Measurements from ENCODE around the gene ATG7.

Gene ATG7

DNA sequence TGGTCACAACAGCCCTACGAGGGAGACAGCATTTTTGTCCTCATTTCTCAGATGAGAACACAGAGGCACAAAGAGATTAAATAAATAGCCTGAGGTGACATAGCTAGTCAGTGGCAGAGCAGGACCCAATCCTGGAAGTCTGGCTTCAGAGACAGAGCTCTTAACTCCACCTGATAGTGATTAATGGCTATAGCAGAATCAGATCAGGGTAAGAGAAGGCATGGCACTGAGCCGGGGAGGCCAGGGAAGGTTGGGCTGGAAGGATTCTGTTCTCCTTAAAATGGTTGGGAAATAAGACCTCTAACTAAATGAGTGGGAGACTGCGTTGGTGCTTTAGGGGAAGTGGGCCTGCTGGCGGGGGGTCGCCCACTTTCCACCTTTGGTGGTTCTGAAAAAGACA, 267.0 kb downstream of the ATG7 start:
- DNase-seq (ENCODE audit: low read depth) = no peak

DNA sequence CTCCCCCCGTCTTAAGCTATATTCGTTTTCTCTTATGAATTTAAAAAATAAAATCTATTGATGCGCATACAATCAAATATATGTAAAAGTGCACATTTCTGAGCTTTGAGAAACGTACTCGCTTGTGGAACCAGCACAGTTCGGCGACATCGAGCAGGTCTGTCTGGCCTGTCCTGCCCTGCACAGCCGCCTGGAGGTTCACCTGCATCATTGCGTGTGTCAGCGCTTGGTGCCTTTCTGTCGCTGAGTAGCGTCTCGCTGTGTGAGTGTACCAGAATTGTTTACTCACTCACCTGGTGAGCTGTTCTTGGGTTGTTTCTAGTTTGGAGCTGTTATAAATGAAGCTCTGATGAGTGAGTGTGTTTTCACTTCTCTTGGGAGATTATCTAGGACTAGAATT, 267.5 kb downstream of the ATG7 start:
- DNase-seq (ENCODE audit: low read depth) = no peak
- H3K4me3 ChIP-seq (ENCODE audit: low read depth, low read length) = no peak overlapping the region

More for the DNA sequence above, 267.0 kb downstream of the ATG7 start:
- H3K4me3 ChIP-seq (ENCODE audit: low read depth, low read length) = no peak overlapping the region

DNA sequence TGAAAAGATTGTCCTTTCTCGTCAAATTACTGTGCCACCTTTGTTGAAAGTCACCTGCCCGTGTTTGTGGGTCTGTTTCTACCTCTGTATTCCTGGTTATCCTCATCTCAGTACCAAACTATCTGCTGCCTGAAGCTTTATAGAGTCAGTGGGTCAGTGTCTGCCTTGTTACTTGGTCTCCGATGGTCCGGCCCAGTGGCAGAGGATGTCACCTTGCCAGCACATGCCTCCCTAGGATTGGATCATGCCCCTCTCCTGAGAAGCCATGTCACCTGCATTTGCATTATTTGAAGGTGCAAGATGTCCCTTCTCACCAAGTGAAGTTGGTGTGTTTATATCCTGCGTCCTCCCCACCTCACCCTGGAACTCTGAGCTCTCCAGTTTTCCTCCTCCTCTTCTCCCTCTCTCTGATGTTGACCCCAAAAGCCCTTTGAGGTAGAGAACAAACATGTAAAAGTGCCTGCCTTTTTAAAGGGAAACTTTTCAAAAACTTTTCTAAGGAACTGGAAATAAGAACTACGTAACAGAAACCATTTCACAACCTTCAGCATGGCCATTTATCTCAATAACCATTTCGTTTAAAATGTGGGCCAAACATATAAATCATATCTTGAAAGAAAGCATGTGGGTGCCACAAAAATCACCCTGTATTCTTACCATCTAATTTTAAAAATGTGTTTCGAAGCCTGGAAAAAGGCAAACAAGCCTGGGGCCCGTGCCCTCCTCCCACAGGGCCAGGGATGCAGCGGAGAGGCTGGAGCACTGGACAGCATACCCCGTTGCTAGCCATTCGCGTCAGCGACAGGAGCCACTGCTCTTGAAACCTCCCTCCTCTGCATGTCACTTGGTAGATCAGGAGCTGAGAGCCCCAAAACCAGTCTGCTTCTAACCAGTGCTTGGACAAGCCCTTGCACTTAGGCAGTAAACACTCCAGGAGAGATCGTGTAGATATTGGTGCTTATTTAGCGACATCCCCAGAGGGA, 269.4 kb downstream of the ATG7 start:
- H3K4me3 ChIP-seq (ENCODE audit: low read depth, low read length) = no peak overlapping the region
- DNase-seq (ENCODE audit: low read depth) = no peak

DNA sequence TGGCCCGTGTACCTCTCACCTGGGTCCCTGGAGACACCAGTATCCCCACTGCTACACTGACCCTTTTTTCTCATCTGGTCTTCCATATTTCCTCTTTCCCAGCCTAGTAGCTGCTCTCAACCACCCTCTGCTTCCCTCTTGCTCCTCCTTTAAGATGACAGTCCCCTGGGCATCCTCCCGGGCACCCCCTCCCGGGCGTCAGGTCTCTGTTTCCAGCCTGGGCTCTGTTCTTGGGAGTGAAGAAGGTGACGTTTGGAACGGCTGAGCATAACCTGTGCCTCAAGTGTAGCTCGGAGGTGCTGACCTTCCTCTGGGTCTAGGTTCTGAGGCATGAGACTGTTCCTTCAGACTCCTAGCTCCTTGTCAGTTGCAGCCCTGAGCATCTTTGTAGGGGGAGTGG, 270.4 kb downstream of the ATG7 start:
- no peak for DNase-seq (ENCODE audit: low read depth)
- H3K4me3 ChIP-seq (ENCODE audit: low read depth, low read length) = no peak overlapping the region

DNA sequence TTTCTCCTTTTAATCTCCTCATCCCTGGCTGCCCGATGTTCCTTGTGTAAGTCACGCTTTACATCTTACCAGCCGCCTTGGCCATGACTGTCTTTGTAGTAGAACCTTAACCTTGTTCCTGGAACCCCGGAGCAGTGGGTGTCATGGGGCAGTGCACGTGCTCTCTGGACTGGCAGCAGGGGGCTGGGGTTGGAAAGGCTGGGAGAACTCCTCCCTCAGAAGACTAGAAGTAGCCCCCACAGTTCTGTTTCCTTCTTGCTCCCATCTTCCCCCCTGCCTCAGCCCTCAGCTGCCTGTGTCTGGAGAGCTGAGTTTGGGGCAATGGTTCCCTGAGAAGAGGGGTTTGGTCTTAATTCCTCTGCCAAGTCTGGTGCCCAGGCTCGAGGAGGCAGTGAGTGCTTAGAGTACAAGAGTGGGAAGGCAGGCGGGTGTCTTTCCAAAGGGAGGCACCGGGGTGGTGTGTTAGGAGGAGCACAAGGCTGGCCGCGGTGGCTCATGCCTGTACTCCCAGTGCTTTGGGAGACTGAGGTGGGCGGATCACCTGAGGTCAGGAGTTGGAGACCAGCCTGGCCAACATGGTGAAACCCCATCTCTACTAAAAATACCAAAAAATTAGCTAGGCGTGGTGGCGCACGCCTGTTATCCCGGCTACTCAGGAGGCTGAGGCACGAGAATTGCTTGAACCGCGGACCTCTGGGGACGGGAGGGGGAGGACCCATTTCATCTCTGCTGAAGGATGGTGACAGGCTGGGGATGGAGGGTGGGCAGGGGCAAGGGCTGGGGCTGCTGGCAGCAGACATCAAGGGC, 271.1 kb downstream of the ATG7 start:
- no peak for DNase-seq (ENCODE audit: low read depth)
- no peak overlapping the region for H3K4me3 ChIP-seq (ENCODE audit: low read depth, low read length)

DNA sequence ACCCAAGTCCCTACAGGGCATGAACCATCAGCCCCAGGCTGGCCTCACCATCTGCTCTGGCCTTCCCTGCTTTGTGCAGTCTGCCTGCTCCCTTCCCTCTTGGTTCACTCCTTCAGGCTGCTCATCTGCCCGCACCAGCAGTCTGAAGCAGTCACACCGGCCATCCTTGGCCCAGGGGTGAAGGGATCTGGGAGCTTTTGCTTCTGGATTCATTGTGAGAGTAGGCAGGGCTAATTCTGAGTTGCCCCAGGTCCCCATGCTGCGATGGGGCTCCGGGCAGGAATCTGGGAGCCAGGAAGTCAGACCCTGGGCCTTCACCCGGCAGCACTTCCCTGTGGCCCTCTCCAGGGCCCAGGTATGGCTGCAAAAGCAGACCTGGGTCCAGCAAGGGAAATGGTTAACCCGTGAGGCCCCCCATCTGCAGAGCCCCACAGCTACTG, 271.8 kb downstream of the ATG7 start:
- no peak overlapping the region for H3K4me3 ChIP-seq (ENCODE audit: low read depth, low read length)
- DNase-seq (ENCODE audit: low read depth) = no peak

DNA sequence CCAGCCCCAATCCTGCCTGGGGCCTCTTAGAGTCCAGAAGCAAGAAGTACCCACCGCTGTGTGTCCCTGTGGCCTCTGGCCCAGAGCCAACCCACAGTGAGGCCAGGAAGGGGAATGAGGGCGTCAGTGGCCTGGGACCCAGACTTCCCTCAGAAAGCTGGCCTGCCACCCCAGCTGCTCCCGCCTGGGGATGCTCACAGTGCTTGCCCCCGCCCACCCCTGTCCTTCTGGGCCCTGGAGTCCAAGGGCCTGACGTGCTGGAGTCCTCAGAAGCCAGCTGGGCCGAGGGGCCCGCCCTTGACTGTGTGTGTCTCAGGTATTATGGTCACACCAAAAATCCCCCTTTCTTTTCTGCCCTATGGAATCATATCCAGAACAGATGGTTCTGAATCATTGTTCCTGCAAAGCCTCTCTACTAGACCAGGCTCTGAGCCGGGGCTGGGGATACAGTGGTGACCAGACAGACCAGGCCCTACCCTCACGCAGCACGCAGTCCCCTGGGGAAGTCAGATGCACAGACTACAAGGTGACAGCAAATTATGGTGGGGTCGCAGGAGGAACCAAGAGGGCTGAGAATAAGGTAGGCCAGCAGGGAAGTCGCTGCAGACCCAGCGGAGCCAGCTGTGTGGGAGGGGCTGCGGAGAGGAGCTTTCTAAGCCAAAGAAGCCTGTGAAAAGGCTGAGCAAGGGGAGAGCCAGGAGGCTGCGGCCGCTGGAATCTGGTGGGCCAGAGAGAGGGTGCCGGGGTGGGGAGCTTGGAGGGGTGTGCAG, 272.4 kb downstream of the ATG7 start:
- no peak for DNase-seq (ENCODE audit: low read depth)
- no peak overlapping the region for H3K4me3 ChIP-seq (ENCODE audit: low read depth, low read length)

DNA sequence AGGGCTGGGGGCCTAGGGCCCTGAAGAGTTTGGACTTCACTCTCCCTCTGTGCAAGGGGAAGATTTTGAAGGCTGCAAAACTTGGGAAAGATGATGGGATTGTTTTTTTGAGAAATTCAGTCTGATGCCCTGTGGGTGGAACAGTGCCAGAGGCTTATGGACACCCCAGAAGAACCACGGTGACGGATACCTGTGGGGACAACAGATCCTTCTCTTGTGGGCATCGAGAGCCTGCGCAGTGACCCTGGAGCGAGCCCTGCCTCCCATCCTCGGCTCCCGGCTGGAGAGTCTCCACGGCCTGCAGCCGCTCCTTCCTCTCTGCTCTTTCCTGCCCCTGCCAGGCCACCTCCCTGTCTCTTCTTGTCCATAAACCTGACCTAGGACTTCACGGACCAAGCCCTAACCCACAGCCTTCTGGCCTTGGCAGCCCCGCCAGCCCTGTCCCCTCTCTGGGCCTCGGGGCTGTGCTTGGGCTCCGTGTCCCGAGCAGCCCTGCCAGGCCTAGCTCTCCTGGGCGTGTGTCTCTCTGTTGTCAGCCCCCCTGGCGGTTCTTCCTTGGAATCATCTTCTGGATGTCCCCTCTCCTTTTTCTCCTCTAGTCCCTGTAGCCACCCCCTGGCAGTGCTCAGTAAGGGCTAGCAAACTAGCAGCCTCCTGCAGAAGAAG, 273.1 kb downstream of the ATG7 start:
- no peak overlapping the region for H3K4me3 ChIP-seq (ENCODE audit: low read depth, low read length)
- DNase-seq (ENCODE audit: low read depth) = no peak

DNA sequence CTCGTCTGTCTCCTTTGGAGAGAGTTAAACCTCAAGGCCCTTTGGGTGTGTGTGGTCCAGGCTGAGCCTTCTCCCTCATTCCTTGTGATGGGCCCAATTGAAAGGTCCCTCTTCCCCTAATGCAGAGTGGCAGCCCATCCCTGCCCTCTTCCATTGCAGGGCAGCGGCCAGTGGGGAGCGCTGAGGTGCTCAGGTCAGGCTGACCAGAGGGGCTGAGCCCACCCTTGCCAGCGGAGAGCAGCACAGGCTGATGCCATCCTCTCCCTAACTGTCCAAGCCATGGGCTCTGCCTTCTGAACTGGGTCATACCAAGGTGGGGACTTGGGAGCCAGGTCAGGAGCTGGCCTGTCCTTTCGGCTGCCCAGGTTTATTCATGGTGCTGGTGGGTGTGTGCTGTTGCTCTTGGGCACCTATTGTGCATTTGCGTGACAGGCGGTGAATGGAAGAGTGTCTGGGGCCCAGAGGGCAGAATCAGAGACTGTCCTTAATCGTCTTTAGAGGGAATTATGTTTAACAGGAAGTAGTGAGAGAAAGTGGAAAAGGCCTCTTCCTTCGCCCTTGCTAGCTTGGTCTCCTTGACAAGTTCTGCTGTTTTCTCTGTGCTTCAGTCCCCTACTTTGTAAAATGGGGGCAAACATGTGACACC, 274.6 kb downstream of the ATG7 start:
- no peak for DNase-seq (ENCODE audit: low read depth)
- no peak overlapping the region for H3K4me3 ChIP-seq (ENCODE audit: low read depth, low read length)

DNA sequence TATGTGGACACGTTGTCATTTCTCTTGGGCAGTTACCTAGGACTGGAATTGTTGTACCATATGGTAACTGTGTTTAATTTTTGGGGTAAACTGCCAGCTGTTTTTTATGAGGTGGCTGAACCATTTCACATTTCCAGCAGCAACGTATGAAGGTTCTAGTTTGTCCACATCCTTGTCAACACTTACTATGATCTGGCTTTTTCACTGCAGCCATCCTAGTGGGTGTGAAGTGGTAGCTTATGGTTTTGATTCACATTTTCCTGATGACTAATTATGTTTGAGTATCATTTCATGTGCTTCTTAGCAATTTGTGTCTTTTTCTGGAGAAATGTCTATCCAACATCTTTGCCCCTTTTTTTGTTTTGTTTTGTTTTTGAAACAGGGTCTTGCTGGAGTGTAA, 275.3 kb downstream of the ATG7 start:
- H3K4me3 ChIP-seq (ENCODE audit: low read depth, low read length) = no peak overlapping the region
- DNase-seq (ENCODE audit: low read depth) = no peak

DNA sequence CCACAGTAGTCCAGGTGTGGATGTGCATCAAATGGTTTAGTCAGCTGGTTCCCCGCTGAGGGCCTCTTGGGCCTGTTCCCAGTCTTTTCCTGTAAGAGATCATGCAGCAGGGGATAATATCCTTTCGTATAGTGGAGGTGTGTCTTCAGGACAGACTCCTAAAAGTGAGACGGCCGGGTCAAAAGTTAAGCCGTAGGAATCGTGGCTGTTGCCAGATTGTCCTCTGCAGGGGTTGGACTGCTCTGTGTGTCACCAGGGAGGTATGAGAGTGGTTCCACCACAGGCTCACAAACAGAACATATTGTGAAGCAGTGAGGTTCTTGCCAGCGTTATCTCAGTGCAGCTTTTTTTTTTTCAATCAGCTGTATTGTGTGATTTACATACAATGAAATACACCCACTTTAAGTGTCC, 276.5 kb downstream of the ATG7 start:
- peak; percentile 80 for DNase-seq (ENCODE audit: low read depth)
- H3K4me3 ChIP-seq (ENCODE audit: low read depth, low read length) = no peak overlapping the region

DNA sequence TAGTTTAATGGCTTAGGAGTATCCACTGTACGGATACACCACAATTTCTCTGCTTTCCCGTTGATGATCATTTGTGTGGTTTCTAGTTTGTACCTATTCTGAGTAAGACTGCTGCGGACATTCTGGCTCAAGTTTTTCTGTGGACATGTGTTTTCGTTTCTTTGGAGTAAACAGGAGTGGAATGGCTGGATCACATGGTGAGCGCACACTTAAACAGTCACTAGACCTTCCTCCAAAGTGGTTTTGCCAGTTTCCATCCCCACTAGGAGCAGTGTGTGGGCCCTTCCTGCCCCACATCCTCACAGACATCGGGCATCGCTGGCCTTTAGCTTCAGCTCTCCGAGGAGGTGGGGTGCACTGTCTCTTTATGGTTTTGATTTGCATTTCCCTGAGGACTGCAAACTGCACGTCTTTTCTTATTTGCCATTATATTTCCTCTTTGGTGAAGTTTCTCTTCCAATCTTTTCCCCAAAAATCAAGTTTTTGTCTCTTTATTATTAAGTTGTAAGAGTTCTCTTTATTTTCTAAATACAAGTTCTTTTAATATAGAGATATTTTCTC, 277.5 kb downstream of the ATG7 start:
- H3K4me3 ChIP-seq (ENCODE audit: low read depth, low read length) = no peak overlapping the region
- no peak for DNase-seq (ENCODE audit: low read depth)

DNA sequence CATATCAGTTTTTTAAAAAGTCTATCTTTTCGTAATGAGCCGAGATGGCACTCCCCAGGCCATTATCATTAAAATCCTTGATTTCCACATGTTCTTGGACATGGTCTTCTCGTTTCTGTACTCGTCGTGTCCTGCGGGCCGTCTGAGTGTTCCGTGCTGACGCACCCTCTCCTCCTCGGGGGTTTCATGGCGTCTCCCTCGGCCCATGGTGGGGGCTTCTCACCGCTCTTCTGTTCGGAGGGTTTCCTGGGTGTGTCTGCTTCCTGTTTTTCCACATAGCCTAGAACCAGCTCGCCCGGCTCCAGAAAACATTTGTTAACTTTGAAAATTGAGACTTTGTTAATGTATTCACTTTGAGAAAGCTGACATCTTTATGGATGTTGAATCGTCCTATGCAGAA, 278.8 kb downstream of the ATG7 start:
- no peak overlapping the region for H3K4me3 ChIP-seq (ENCODE audit: low read depth, low read length)
- no peak for DNase-seq (ENCODE audit: low read depth)

DNA sequence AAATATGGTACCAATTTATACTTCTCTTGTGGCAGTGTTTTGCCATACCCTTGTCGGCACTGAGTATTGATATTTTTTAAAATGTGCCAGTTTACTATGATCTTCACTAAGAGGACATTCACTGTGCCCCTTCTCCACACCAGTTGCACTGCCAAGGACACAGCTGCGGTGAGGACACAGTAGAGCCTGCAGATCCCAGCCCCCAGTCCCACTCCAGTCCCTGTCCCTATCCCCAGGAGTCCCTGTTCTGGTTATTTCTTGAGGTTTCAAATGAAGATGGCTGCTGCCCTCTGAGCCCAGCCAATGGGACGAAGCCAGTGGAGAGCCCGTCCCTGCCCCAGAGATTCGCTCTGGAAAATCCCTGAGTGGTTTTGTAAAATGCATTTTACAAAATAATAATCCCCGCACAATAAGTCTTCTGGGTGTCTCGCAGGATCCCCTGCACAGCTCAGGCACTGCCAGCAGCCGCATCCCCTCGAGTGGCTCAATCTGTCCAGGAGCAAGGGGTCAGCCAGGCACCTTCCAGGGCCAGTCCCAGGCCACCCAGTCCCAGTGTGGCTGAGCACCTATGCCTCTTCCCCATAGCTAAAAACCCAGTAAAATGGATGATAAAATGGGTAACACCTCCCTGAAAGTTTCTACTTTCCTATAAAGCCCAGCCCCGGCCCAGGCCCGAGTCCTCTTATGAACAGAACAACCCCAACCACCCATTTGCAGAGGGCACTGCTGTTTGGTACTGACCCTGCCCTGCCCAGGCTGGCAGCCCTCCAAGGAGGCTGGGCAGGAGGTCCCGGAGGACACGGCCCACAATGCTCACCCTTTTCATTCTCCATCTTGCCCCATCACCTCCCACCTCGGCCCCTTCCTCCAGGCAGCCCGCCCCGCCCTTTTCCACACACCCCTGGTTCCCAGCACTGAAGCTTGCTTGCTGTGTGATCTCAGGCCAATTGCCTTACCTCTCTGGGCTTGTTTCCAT, 280.4 kb downstream of the ATG7 start:
- no peak for DNase-seq (ENCODE audit: low read depth)
- H3K4me3 ChIP-seq (ENCODE audit: low read depth, low read length) = no peak overlapping the region

DNA sequence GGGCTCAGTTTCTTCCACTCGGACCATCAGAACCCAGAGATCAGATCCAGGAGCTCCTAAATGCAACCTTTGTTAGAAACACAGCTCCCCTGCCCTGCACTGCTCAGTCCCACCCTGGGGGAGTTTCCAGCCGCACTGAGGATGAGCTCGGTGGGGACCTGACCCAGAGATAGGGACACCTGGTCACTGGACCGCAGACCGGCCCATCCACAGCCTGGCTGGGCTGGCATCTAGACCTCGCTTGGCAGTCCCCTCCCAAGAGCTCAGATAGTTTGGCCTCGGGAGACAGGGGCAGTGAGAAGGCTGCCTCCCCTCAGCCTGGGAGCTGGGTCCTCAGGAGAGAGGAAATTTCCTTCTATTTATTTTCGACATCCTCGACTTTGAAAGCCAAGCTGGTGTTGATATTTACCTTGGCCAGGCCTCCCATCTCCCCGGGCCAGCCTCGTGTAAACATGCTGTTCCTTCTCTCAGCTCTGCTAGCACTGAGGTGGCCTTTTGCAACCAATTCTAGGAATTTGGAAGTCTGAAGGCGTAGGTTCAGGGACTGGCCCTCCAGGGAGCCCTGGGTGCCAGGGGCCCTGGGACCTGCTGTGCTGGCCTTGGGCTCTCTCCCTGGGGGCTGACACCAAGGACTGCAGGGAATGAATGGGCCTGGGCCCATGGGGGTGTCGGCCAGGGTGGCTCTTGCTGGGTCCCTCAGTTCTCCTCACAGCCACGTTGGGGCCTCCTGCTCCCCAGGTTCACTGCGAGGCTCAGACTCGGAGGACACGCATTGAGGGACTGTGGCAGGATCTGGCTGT, 281.4 kb downstream of the ATG7 start:
- DNase-seq (ENCODE audit: low read depth) = no peak
- no peak overlapping the region for H3K4me3 ChIP-seq (ENCODE audit: low read depth, low read length)

DNA sequence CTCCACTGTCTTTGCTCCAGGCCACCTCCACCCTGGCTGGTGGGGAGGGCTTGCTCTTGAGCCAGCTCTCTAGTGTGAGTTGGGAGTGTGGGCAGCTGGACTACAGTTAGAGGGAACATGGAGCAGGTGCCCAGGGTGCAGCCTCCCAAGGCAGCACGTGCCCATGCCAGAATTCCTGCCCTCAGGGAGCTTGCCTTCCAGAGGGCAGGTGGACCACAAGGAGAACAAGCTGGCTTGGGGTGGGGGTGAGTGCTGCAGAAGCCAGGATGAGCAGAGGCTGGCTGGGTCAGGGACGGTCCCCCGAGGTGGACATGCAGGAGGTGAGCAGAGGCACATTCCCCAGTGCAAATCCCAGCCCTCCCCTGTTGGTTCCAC, 282.0 kb downstream of the ATG7 start:
- DNase-seq (ENCODE audit: low read depth) = no peak

DNA sequence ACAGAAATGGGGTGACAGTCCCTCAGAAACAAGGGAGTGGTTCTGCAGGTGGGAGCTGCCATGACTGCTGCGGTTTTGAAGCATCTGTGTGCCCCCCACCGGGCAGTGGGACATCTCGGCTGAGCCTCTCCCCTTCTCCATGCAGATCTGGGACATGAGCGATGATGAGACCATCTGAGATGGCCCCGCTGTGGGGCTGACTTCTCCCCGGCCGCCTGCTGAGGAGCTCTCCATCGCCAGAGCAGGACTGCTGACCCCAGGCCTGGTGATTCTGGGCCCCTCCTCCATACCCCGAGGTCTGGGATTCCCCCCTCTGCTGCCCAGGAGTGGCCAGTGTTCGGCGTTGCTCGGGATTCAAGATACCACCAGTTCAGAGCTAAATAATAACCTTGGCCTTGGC, 282.5 kb downstream of the ATG7 start:
- no peak for DNase-seq (ENCODE audit: low read depth)
- no peak overlapping the region for H3K4me3 ChIP-seq (ENCODE audit: low read depth, low read length)

More for the DNA sequence above, 282.0 kb downstream of the ATG7 start:
- no peak overlapping the region for H3K4me3 ChIP-seq (ENCODE audit: low read depth, low read length)

All from skeletal muscle cell (primary cell).